HG03159 (cell line): Measurements from ENCODE around the gene SLC30A10.
"Not testable (repeated sequence)": the region's sequence is repeated elsewhere in the genome, so short reads cannot be mapped to it uniquely, and the experiment has no call there.

Experiments used
- ATAC-seq: cut with Tn5 transposase; IDR thresholded peaks from one replicate; pipeline ENCODE4 v1.9.1; 2021; ENCODE audit warnings: mild to moderate bottlenecking, moderate library complexity; ENCODE audit not compliant: unreplicated experiment

The SLC30A10 gene

GRCh38 chr1:219897914-219898313 lies 30.4 kb downstream of the SLC30A10 start:
- ATAC-seq: no peak

GRCh38 chr1:219892271-219892670 lies 36.1 kb downstream of the SLC30A10 start:
- ATAC-seq: not testable (repeated sequence)

DNA sequence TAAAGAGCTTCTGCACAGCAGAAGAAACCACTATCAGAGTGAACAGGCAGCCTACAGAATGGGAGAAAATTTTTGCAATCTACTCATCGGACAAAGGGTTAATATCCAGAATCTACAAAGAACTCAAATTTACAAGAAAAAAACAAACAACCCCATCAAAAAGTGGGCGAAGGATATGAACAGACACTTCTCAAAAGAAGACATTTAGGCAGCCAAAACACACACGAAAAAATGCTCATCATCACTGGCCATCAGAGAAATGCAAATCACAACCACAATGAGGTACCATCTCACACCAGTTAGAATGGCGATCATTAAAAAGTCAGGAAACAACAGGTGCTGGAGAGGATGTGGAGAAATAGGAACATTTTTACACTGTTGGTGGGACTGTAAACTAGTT lies 36.5 kb downstream of the SLC30A10 start:
- ATAC-seq: not testable (repeated sequence)

DNA sequence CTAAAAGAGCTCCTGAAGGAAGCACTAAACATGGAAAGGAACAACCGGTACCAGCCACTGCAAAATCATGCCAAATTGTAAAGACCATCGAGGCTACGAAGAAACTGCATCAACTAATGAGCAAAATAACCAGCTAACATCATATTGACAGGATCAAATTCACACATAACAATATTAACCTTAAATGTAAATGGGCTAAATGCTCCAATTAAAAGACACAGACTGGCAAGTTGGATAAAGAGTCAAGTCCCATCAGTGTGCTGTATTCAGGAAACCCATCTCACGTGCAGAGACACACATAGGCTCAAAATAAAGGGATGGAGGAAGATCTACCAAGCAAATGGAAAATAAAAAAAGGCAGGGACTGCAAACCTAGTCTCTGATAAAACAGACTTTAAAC lies 39.7 kb downstream of the SLC30A10 start:
- not testable (repeated sequence) for ATAC-seq

DNA sequence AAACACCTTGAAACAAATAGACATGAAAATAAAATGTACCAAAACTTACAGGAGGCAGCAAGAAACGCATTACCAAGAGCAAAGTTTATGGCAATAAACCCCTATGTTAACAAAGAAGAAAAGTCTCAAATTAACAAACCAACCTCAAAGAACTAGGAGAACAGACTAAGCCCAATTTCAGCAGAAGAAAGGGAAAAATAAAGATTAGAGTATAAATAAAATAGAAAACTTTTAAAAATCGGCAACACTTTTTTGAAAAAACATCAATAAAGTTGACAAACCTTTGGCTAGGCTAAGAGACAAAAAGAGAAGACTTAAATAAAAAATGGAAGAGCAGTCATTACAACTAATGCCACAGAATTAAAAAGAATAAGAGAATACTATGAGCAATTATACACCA lies 42.7 kb downstream of the SLC30A10 start:
- no peak for ATAC-seq

GRCh38 chr1:219883400-219884332 lies 44.7 kb downstream of the SLC30A10 start:
- no peak for ATAC-seq

GRCh38 chr1:219882755-219883154 lies 45.6 kb downstream of the SLC30A10 start:
- no peak for ATAC-seq

- ATAC-seq: no peak
Measured at GRCh38 chr1:219882096-219882495, 46.3 kb downstream of the SLC30A10 start.

- ATAC-seq: no peak
Measured at GRCh38 chr1:219880765-219881457, 47.4 kb downstream of the SLC30A10 start.

GRCh38 chr1:219876798-219877209 lies 51.6 kb downstream of the SLC30A10 start:
- ATAC-seq: no peak

DNA sequence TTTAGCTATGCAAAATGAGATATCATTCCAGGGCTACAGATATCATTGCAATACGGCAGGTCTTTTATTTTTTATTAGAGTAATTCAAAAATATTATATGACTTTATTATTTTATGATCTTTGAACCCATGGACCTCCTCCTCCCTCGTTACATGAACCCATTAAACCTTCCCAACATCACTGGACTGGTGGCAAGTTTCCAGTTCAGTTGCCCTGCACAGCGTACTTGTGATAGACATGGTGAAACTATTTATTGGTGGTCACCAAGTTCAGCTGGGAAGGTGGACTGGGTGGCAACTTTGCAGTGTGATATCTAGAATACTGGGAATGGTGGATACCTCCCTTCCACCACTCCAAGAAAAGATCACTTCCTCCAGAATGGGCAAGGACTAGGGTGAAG lies 52.5 kb downstream of the SLC30A10 start:
- ATAC-seq: no peak

DNA sequence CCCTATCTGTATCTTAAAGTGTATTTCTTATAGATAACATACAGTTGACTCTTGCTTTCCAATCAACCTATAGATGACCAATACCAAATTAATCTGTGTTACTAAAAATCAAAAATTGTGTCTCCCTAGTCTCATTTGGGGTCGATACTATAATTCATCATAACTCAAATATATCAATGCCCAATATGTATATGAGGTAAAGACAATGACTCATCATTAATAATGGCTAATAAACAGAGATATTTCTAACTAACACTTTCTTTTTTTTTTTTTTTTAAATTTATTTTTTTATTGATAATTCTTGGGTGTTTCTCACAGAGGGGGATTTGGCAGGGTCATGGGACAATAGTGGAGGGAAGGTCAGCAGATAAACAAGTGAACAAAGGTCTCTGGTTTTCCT lies 55.8 kb downstream of the SLC30A10 start:
- ATAC-seq: not testable (repeated sequence)

GRCh38 chr1:219871427-219872057 lies 56.8 kb downstream of the SLC30A10 start:
- ATAC-seq: no peak

DNA sequence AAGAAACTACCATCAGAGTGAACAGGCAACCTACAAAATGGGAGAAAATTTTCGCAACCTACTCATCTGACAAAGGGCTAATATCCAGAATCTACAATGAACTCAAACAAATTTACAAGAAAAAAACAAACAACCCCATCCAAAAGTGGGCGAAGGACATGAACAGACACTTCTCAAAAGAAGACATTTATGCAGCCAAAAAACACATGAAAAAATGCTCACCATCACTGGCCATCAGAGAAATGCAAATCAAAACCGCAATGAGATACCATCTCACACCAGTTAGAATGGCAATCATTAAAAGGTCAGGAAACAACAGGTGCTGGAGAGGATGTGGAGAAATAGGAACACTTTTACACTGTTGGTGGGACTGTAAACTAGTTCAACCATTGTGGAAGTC lies 59.7 kb downstream of the SLC30A10 start:
- not testable (repeated sequence) for ATAC-seq
